ENCODE results near the gene CLSTN2.

Gene CLSTN2

DNA sequence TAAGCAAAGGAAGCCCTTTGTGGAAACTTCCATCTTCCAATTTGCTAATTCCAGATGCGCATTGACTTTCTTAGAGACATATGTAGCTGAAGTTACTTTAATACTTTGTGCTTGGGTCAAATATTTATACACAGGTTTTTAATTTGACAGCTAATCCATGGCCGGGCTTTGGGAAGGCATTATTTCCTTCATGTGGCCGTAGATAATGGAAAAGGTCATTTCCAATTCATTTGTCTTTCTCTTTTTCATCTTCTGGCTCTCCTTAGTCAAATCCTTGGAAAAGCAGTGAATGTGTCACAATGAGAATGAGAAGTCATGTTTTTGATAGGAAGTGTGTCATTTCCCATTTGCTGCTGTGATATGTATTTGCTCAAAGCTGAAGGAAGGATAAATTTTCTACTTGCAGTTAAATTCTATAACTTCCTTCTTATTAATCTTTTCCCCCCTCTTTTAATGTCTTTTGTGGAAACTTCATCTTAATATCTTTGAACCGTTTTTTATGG, 323.3 kb downstream of the CLSTN2 start:
- DNase-seq (ENCODE audit: insufficient read length, low spot score) (no peak), FAIRE-seq (no peak)

DNA sequence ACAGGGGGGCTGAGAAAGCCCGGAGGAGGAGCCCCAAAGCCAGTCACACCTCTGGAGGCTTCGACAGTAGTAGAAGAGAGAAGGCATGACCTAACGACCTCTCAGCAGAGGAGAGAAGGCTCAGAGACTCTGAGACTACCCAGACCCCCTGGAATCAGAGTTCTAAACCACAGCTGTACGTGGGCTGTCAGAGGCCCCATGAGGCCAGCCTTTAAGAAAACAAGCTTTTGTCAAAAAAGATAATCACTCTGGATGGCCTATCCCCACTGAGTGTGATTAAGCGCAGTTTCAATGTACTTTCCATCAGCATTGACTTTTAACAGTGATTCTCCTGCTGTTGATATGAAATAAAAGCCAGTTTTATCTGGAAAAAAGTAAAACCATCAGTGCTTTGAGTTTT, 330.3 kb downstream of the CLSTN2 start:
- DNase-seq (ENCODE audit: insufficient read length, low spot score) (no peak), FAIRE-seq (no peak)

DNA sequence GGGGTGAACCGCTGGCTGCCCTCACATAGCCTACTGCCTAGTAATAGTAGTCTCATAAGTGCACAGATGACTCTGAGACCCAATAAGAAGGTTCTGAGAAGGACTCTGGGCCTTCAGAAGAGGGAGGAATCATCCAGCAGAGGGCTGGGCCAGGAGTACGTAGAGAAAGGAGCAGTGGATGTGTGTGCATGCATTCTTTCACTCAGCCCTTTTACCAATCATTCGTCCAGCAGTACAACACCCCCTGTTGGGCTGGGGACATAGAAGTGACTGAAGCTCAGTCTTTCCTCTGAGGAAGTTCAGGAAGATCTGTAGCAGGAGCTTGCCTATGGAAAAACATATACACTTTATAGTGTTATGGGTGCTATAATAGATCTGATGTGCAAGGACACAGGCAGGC, 333.1 kb downstream of the CLSTN2 start:
- FAIRE-seq, result no peak
- no peak for DNase-seq (ENCODE audit: insufficient read length, low spot score)

DNA sequence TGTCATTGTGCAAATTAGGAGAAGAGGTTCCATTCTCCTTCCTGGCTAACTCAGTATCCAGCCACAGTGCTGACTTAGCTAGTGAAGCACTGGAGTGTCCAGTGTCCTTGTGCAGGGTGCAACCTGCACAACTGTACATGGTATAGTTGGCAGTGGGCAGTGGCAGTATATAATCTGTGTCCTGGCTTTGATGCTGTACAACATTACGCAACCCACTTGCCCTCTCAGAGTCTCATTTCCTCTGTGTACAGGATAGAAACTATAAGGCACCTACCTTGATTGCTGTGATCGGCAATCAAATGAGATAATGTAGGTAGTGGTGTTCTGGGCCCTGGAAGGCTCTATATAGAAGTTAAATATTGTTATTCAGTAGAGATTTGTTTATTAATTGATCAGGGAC, 333.6 kb downstream of the CLSTN2 start:
- DNase-seq (ENCODE audit: insufficient read length, low spot score) (no peak), FAIRE-seq (no peak)

DNA sequence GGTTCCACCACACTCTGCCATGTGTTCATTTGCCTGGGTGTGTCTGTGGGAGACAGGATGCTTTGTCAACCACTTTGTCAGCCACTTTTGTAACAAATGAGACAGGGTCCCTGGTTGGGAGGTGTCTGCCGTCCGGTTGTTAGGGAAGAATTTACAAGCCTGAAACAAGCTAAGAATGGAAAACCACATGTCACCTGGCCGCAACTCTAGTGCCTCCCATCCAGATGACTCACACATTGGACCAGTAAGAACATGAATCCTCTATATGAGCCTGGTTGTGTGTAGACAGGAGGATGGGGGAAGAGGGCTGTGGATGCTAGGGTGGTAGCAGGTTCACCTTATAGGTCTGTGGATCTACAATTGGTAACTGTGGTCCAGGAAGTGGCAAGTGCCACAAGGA, 335.3 kb downstream of the CLSTN2 start:
- FAIRE-seq (no peak), DNase-seq (ENCODE audit: insufficient read length, low spot score) (no peak)

DNA sequence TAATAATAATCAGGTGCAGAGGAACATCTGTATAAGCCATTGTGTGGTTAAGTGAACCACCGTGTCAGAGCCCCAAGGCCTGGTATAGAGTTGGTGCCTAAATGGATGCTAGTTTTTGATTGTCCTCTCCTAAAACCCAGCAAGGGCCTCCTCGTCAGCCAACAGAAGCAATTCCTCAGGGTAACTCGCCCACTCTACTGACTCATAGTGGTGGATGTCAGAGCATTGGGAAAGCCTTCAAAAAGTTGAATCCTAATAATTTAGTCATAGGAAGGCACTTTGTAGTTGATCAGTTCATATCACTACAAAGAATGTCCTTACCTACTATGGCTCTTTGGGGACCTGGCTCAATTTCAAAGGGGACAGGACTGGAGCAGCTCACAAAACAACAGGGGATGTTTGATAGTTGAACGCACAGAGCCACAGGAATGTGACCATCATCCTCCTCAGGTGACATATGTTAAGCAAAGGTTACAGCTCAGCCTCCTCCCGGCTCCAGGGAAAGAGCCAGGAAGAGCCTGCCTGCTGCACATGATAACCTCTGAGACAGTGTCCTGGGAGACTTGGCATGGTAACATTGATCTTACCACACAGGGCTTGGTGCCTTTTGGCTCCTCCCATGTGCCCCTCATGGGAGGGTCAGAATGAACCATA, 338.7 kb downstream of the CLSTN2 start:
- FAIRE-seq (no peak), DNase-seq (ENCODE audit: insufficient read length, low spot score) (no peak)

DNA sequence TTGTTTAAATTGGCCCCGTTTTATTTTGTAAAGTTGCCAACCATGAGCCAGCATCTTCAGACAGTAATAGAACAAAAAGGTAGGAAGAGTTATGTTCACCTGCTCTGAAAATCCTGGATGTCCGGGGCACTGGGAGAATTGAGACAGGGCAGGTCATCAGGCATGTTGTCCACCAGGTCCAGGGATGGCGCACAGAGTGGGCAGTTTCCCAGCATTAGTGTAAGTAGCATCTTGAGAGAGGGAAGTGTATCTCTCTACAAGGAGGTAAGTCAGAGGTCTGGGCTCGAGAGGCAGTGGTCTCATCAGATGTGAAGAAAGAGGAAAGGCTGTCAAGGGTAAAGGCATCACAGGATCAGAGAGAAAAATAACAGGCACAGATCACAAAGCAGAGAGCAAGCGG, 339.4 kb downstream of the CLSTN2 start:
- no peak for DNase-seq (ENCODE audit: insufficient read length, low spot score)
- no peak for FAIRE-seq

DNA sequence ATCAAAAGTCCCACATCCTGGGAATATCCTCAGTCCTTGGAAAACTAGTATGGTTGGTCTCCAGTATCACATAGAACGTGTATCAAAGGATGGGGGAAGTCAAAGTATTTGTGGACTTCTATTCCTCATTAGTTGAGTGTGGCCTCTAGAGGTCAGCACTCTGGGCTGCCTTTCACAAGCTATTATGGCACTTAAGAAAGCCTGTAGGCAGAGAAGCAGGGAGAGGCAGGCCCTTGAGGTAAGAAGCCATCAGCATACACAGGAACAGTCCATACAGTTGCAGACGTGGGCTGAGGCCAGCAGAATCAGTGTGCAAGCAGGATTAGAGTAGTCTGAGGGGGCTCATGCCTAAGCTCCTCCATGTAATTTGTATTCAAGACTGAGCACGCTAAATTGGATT, 341.7 kb downstream of the CLSTN2 start:
- no peak for DNase-seq (ENCODE audit: insufficient read length, low spot score)

DNA sequence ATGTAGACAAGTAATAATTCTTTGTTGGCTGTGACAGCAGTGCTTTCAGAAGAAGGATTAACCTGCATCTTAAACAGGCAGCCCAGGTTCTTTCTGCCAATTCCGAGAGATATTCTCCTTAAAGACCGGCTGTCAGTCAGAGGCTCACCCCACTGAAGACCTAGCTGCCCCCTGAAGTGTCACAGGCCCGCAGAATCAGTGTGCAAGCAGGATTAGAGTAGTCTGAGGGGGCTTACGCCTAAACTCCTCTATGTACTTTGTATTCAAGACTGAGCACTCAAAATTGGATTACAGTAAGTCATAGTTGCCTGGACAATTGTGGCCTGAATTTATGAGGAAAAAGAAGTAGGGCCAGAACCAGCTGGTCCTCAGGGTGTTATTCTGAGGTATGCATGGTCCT, 342.9 kb downstream of the CLSTN2 start:
- DNase-seq (ENCODE audit: insufficient read length, low spot score) (no peak), FAIRE-seq (no peak)

More for the DNA sequence above, 341.7 kb downstream of the CLSTN2 start:
- FAIRE-seq, result no peak

DNA sequence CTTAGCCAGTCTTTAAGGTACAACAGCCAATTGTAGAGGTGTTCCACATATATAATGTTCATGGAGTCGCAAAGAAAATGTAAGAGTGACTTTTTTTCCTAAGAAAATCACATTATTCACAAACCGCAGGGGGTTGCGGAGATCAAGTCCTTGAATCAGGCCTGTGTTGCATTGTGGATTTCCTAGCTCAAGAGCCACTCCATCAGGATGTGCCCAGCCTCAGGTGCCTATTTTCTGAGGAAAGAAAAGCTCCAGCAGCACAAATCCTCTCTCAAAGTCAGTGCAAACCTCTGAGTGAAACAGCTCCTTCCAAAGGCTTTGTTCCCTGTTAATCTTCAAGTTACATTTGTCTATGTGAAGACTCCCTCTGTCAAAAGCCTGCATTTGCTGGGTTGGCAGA, 349.4 kb downstream of the CLSTN2 start:
- FAIRE-seq (no peak), DNase-seq (ENCODE audit: insufficient read length, low spot score) (no peak)

DNA sequence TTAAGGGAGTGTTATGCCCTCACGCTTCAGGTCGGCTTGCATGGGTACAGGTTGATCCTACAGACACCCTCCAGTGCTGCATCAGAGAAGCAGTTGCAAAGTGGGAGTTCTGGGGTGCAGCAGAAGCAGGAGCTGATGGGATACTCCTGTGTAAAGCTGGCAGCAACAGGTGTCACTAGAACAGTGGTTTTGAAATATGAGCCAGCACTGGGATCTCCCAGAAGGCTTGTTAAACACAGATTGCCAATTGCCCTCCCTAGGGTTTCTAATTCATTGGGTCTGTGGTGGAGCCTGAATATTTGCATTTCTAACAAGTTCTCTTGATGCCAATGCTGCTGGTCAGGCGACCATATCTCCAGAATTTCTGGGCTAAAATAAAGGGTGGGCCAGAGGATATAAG, 350.4 kb downstream of the CLSTN2 start:
- FAIRE-seq (no peak), DNase-seq (ENCODE audit: insufficient read length, low spot score) (no peak)

DNA sequence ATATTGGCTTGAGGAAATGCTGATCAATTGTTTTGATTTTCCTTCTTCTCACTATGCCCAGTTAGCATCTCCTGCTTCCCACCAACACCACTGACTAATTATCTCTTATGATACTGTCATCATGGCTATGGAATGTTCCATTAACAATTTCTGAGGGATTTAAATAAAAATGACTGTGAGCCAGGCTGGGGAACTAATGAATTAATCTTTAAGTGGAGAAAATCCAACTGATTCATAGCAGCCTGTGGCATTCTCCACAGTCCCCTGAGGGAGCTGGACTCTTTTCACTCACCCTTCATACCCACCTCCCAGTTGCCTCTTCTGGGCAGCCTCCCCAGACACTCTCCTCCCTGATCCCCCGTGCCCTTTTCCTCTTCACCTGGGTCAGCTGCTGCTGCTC, 353.6 kb downstream of the CLSTN2 start:
- FAIRE-seq (no peak), DNase-seq (ENCODE audit: insufficient read length, low spot score) (no peak)

DNA sequence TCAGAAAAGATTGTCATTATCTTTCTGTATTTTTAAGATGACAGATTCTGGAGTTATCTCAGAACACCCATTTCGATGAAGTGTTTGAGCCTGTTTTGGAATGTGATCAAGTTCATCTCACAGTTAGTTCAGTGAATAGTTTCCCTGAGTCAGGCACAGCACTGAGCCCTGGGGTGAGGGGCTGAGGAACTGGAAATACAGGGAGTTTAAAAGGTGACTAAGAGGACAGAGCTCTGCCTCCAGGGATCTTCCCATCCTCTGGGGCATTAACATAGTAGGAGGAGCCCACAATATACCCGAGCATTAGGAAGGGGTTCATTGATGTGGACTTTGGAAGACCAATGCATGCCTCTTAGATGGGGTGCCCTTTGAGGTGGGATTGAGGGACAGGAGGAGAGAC, 355.1 kb downstream of the CLSTN2 start:
- FAIRE-seq, result no peak
- no peak for DNase-seq (ENCODE audit: insufficient read length, low spot score)

DNA sequence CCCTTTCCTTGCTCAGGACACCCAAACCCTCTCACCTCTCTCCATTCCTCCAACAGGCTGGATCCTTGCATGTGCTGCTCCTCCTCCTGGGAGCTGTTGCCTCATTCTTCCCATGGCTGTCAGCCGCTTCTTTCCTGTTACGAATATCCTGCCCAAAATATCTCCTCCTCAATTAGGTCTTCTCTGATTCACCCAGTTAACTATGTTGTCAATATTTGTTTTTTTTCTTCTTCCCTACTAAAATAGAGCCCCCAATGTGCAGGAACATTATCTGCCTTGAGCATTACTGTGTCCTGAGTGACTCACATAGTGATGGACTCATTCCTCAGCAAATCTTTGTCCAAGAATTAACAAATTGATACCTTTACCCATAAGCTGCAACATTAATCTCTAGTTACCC, 357.2 kb downstream of the CLSTN2 start:
- DNase-seq (ENCODE audit: insufficient read length, low spot score), result no peak
- no peak for FAIRE-seq

DNA sequence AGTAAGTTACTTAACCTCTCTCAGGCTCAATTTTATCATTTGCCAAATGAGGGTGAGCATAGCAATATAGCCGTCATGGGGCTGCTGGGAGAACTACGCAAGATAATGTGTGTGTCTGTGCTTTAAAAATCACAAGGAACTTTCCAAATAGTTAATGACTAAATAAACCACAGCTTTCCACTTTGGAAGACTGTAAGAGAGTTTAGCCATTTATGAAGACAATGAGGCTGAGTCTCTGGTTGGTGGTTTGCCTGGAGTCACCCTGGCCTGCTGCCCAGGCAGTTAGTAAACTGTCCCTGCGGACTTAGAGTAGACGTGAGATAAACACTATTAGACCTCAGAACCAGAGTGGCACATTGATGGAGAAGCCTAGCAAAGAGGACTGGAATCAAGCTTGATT, 357.7 kb downstream of the CLSTN2 start:
- FAIRE-seq (no peak), DNase-seq (ENCODE audit: insufficient read length, low spot score) (no peak)

DNA sequence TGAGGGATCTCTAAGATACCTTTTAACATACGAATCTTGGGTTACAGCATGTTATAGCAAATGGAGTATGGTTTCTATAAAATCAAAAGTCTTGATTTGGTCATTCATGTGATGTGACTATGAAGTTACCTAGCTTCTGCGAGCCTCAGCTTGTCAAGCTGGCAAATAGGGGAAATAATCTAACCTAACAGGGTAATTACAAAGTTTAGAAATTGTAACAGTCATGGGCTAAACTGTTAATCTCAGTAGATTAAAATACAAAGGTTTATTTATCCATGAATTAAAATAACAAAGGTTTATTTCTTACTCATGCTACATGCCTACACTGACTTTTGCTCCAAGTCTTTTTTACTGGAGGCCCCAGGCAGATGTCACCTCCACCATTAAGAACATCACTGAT, 359.1 kb downstream of the CLSTN2 start:
- FAIRE-seq, result no peak
- no peak for DNase-seq (ENCODE audit: insufficient read length, low spot score)

DNA sequence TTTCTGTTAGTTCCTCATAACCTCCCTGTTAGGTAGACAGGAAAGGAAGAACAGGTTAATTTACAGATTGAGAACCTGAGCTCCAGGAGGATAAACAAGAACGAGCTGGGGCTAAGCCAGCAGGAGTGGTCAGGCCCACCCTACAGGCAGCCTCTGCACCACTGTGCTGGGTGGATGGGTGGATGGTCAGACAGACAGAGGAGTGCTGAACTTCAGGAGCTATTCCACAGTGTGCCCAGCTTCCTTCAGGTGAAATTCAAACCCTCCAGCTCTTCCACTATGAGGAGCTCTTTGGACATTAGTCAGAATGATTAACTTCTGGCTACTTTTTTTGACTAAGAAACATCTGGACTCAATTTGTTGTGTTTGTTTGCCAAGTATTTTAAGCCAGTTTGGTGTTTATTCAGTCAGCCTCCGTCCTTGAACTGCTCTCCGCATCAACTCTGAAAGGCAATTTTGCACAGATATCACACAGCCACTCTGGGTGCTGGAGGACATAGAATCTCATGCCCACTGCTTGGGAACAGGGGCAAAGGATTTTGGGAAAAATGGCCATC, 361.9 kb downstream of the CLSTN2 start:
- FAIRE-seq (no peak), DNase-seq (ENCODE audit: insufficient read length, low spot score) (no peak)

DNA sequence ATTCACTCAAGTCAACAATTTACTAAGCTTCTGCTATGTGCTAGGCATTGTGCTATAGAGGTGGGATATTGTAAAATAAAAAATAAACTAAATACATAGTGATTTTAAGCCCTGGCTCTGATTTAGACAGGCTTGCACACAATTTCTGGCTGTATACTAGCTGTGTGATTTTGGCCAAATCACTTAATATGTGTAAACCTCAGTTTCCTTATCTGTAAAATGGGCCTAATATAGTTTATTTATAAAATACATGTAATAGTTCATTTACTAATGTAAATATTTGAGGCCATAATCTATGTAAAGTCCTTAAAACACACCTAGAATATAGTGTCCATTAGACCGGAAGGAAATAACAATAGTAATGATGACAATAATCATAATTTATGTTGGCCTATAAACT, 363.1 kb downstream of the CLSTN2 start:
- FAIRE-seq (no peak), DNase-seq (ENCODE audit: insufficient read length, low spot score) (no peak)

DNA sequence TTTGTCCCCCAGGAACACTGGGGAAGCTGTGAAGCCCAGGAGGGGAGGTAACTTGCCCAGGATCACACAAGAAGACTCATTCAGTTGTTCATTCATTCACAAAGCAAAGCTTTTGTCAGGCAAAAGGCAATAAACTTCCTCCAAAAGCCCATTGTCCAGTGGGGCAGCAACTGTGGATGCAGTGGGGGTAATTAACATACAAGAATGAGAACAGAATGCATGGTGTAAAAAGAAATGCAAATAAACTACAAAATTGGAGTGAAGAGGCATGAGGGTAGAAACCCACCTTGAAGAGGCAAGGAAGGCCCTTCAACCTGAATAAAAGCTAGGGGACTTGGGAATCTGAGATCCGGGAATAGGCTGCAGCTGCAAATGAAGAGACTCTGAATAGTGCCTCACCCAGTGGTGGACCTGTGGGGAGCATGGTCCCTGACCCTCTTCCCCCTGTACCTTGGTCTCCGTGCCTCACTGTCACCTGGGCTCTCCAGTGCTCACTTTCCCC, 363.6 kb downstream of the CLSTN2 start:
- no peak for FAIRE-seq
- DNase-seq (ENCODE audit: insufficient read length, low spot score), result no peak

DNA sequence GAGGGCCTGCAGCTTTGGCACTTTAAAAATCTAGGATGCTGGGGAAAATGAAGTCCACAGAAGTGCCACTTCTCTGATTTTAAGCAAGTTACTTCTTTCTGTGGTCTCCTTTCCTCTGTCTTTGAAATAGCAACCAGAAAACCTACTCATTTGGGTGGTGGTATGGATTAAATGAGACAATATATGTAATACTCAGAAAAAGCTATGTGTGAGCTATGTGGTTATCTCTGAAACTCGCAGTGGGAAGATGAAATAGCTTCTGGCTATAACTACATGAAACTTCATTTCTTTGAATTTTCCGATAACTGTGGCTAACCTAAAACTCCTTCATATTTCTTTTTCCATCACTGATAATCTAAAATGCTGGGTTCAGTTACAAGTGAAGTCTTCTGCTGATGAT, 368.9 kb downstream of the CLSTN2 start:
- FAIRE-seq (no peak), DNase-seq (ENCODE audit: insufficient read length, low spot score) (no peak)

DNA sequence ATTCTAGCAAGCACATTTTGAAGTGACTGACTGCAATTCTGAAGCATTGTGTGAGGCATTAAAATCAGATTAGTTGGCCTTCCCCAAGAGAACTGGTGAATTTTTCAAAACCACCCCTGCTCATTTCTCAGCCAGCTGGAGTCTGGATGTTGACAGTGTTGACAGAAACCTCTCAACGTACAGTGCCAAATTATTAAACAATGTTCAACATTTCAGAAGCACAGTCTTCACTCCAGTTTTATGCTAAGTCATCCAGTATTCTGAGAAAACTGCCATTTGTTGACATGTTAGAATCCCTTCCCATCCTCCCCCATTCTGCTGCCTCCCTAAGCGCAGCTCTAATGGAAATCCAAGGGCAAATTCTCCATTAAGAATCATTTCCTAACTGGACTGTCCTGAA, 373.6 kb downstream of the CLSTN2 start:
- DNase-seq (ENCODE audit: insufficient read length, low spot score) (no peak), FAIRE-seq (no peak)

DNA sequence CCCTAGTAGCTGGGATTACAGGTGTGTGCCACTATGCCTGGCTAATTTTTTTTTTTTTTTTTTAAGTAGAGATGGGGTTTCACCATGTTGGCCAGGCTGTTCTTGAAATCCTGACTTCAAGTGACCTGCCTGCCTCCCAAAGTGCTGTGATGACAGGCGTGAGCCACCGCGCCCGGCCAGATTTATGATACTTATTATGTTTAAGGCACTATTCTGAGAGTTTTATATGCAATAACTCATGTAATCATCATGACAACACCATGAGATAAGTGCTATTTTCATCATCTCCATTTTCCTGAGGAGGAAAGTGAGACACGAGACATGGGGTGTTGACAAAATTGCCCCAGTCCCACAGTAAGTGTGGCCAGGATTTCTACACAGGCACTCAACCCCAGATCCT, 376.4 kb downstream of the CLSTN2 start:
- no peak for DNase-seq (ENCODE audit: insufficient read length, low spot score)

DNA sequence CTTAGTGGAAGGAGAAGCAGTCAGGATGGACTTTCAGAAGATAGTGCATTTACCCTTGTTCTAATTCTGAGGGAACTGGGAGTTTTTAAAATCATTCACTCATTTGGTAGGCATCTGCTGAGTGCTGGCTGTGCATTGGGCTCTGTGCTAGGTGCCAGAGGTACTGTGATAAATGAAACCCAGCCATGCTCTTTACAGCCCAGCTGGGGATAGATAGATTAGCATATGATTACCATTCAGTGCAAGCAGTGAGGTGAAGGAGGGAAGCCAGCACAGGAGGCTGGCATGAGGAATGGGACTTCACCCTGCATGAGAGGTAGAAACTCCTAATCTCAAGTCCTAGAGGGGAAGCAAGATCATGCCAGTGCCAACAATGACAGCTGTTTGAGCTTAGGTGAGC, 381.0 kb downstream of the CLSTN2 start:
- FAIRE-seq (no peak), DNase-seq (ENCODE audit: insufficient read length, low spot score) (no peak)

More for the DNA sequence above, 376.4 kb downstream of the CLSTN2 start:
- no peak for FAIRE-seq

Measured in HTR-8/SVneo (cell line).